HepG2 (cell line): ENCODE data around the gene DHRS11. TPM values are rescaled to one million over a fixed set of nuclear protein-coding genes. Genes with fewer than 3 reads are reported as not detected.

ENCODE experiments used
- ATAC-seq: fragments of 200-7000 bp; cut with Tn5 transposase; 3 replicates; pipeline ENCODE4 v1.9.1; 2020; ENCODE audit warnings: mild to moderate bottlenecking, moderate library complexity
- BruUV-seq: library from RNA; stranded (reverse); fragments of 400-500 nt; replicated peaks from 2 replicates; lab custom pipeline; 2021; lab: Mats Ljungman, UMichigan
- CTCF ChIA-PET: fragments of 300-600 bp; formaldehyde crosslinking; extraction: SDS; loops from one replicate; lab custom pipeline; 2021; ENCODE audit warnings: low total read pairs, inconsistent platforms, low intra/inter-chr PET ratio; lab: Yijun Ruan, JAX
- POLR2A ChIA-PET: fragments of 350-600 bp; sonication (Branson Sonifier 250); formaldehyde crosslinking; loops from one replicate; lab custom pipeline; 2020; ENCODE audit warnings: antibody characterized with exemption, inconsistent platforms; lab: Yijun Ruan, JAX
- DNase-seq: peaks from one replicate; pipeline ENCODE4 v3.0.0-alpha.2; 2015; ENCODE audit warnings: low spot score
- FAIRE-seq: peaks from 3 replicates; lab custom pipeline; 2011; peaks lifted over from hg19 to GRCh38; lab: Jason Lieb, UNC
- H2AFZ ChIP-seq: one replicate; pipeline ENCODE4 v1.6.1; 2011; ENCODE audit warnings: low read length, inconsistent platforms
- H3K27ac ChIP-seq: fragments of 300-600 bp; 3 replicates; pipeline ENCODE4 v1.8.0; 2011; ENCODE audit warnings: mixed run types, mild to moderate bottlenecking, mixed read lengths, low read length, inconsistent platforms; ENCODE audit not compliant: insufficient read depth; ENCODE audit errors: extremely low read length
- H3K27me3 ChIP-seq, 2 experiments: fragments of 200-600 bp in 1 of 2; 2 replicates in 1 of 2; 3 replicates in 1 of 2; pipeline versions ENCODE4 v1.6.0 to v1.8.0; 2011; ENCODE audit warnings: low read length in 2 of 2, mild to moderate bottlenecking in 2 of 2, moderate library complexity in 2 of 2, inconsistent platforms in 1 of 2; ENCODE audit not compliant: insufficient read depth in 2 of 2, control insufficient read depth in 1 of 2
- H3K36me3 ChIP-seq, 2 experiments: fragments of 200-600 bp in 1 of 2; replicated peaks in 1 of 2; 2 replicates in 1 of 2; 3 replicates in 1 of 2; pipeline versions ENCODE4 v1.5.1 to v1.8.0; 2011; ENCODE audit warnings: low read length in 2 of 2, inconsistent platforms in 1 of 2; ENCODE audit not compliant: insufficient read depth in 2 of 2, control insufficient read depth in 1 of 2
- H3K4me1 ChIP-seq: 2 replicates; pipeline ENCODE4 v1.5.1; 2012; ENCODE audit warnings: low read length, inconsistent platforms; ENCODE audit not compliant: insufficient read depth
- H3K4me2 ChIP-seq: 2 replicates; pipeline ENCODE4 v1.6.0; 2011; ENCODE audit warnings: low read depth, low read length, inconsistent platforms
- H3K4me3 ChIP-seq, 3 experiments: fragments of 200-600 bp in 1 of 3; sonication (generic), shearing (Covaris generic) in 1 of 3; replicated peaks in 1 of 3; 2 replicates each; pipeline ENCODE4 v1.5.1; 2011 to 2016; ENCODE audit warnings: low read length in 3 of 3, inconsistent platforms in 2 of 3, low read depth in 2 of 3, mild to moderate bottlenecking in 2 of 3, control low read depth in 1 of 3, mixed read lengths in 1 of 3; ENCODE audit not compliant: insufficient read depth in 1 of 3
- H3K79me2 ChIP-seq: one replicate; pipeline ENCODE4 v1.6.1; 2011; ENCODE audit warnings: low read length, inconsistent platforms; ENCODE audit not compliant: insufficient read depth
- H3K9ac ChIP-seq: 2 replicates; pipeline ENCODE4 v1.6.0; 2011; ENCODE audit warnings: mild to moderate bottlenecking, low read depth, low read length, inconsistent platforms; ENCODE audit not compliant: insufficient read depth
- H3K9me3 ChIP-seq: 2 replicates; pipeline ENCODE4 v1.5.1; 2012; ENCODE audit warnings: mild to moderate bottlenecking, low read length
- H4K20me1 ChIP-seq: 2 replicates; pipeline ENCODE4 v1.6.0; 2011; ENCODE audit warnings: inconsistent platforms, mild to moderate bottlenecking, low read length, moderate library complexity; ENCODE audit not compliant: insufficient read depth
- GLI4 ChIP-seq: sonication (generic); formaldehyde crosslinking; IDR thresholded peaks from 2 replicates; pipeline ENCODE4 v1.5.1; 2020; ENCODE audit warnings: missing genetic modification reagents, mild to moderate bottlenecking, moderate library complexity, borderline replicate concordance
- PHF20 ChIP-seq: sonication (generic); formaldehyde crosslinking; IDR thresholded peaks from 2 replicates; pipeline ENCODE4 v1.5.0; 2020; ENCODE audit warnings: mild to moderate bottlenecking, missing genetic modification reagents
- RBFOX2 ChIP-seq: fragments of 200-400 bp; formaldehyde crosslinking; IDR thresholded peaks from 2 replicates; pipeline ENCODE4 v1.6.1; 2017; ENCODE audit warnings: low read depth, mild to moderate bottlenecking, low read length
- SUZ12 ChIP-seq: fragments of 150-350 bp; IDR thresholded peaks from 2 replicates; pipeline ENCODE4 v1.6.1; 2014; ENCODE audit warnings: low read depth, low read length
- ZNF230 ChIP-seq: sonication (generic); formaldehyde crosslinking; IDR thresholded peaks from 2 replicates; pipeline ENCODE4 v1.4.0; 2020; ENCODE audit warnings: mild to moderate bottlenecking, missing genetic modification reagents
- ZNF430 ChIP-seq: sonication (generic); formaldehyde crosslinking; IDR thresholded peaks from 2 replicates; pipeline ENCODE4 v1.9.0; 2021; ENCODE audit warnings: mild to moderate bottlenecking, missing genetic modification reagents
- WGBS: methylation state at CpG from one replicate; pipeline ENCODE4 v1.1.6; 2017; ENCODE audit warnings: low lambda C conversion rate; 5-methylcytosine and 5-hydroxymethylcytosine counted together
- in situ Hi-C: cut with HindIII; loops from 2 replicates; pipeline ENCODE4 v1.10.0; 2017; ENCODE audit warnings: low pct_unique_long_range_greater_than_20kb; ENCODE audit not compliant: extremely low pct_ligation_motif_present
- intact Hi-C: fragments of 100-400 bp; cut with micrococcal nuclease; formaldehyde crosslinking; loops from one replicate; pipeline ENCODE4 v1.10.0; 2022; ENCODE audit not compliant: unreplicated experiment
- polyA plus RNA-seq, 8 experiments: library from polyadenylated mRNA; depleted of rRNA in 3 of 8; stranded (reverse) in 7 of 8; unstranded in 1 of 8; fragments of >200 nt; fragmentation: Illumina TruSeq in 4 of 8; extraction: Trizol in 4 of 8; gene quantifications; 2 replicates each; pipeline versions ENCODE4 v1.2.1 to v1.2.3, GENCODE V29; 2011 to 2016; ENCODE audit warnings: low read depth in 4 of 8, missing spikeins in 1 of 8, mixed read lengths in 1 of 8; ENCODE audit not compliant: insufficient read depth in 1 of 8
- total RNA-seq, 5 experiments: library from RNA; depleted of rRNA; stranded (reverse); fragments of >200 nt; fragmentation: Illumina TruSeq; extraction: Trizol; gene quantifications; 2 replicates each; pipeline ENCODE4 v1.2.3, GENCODE V29; 2016; ENCODE audit warnings: low read depth in 1 of 5
- TF ChIP-seq, protein P1 (sequence below): sonication (generic); formaldehyde crosslinking; IDR thresholded peaks from 2 replicates; pipeline ENCODE4 v1.8.0; 2022; ENCODE audit warnings: mild to moderate bottlenecking, missing genetic modification reagents

DHRS11 gene
- total and polyA plus RNA-seq, 2 of the 13 experiments (the other 11 are each of a cell fraction or from before 2014, with no cell fraction given), result 28.4 to 41.9 TPM

DNA sequence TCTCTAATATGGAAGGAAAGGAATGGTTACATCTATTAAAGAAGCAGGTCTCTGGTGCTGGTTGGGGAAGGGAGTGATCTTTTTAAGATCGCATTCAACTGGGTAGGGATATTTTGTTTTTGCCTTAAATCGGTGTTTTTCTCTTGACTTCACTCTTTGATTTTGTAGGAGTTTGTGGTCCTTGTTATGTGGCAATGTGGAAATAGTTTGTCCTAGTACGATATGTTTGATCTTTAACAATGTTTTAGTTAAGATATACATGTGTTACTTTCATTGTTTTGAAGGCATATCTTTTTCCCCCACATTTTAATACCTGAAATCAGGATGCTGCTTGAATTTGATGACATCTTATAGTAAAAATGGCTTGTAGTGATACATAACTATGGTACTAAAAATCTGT, 38.2 kb upstream of the DHRS11 start:
- no peak for ATAC-seq
- no peak overlapping the region for H3K27ac ChIP-seq
- DNase-seq, result no peak
- peaks cover 5% of the 10 kb centered on the region for H3K4me1 ChIP-seq
- BruUV-seq, result no TSS peak
- ChIA-PET CTCF (no interaction called here), POLR2A (interaction anchor here (0.9 kb wide), 1 partner anchor 8 kb away, joined by 3 read pairs; no protein-coding TSS in a partner anchor)
- no peaks in the 10 kb centered on the region for H3K27me3 ChIP-seq
- in situ Hi-C loops, result no loop called here
- no peak overlapping the region for H3K4me2 ChIP-seq
- no peak overlapping the region for H2AFZ ChIP-seq
- H3K79me2 ChIP-seq, result peaks cover 73% of the 10 kb centered on the region
- TF ChIP-seq RBFOX2 (0 out of 2 replicates have a peak, but pooled peaks have one; percentile 16), ZNF430 (CRISPR knock-in tag) (no peak), GLI4 (CRISPR knock-in tag) (no peak), ZNF230 (CRISPR knock-in tag) (no peak), SUZ12 (no peak)
- TF ChIP-seq, protein P1, sequence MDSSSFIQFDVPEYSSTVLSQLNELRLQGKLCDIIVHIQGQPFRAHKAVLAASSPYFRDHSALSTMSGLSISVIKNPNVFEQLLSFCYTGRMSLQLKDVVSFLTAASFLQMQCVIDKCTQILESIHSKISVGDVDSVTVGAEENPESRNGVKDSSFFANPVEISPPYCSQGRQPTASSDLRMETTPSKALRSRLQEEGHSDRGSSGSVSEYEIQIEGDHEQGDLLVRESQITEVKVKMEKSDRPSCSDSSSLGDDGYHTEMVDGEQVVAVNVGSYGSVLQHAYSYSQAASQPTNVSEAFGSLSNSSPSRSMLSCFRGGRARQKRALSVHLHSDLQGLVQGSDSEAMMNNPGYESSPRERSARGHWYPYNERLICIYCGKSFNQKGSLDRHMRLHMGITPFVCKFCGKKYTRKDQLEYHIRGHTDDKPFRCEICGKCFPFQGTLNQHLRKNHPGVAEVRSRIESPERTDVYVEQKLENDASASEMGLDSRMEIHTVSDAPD (CRISPR knock-in tag), result no peak
- H3K9ac ChIP-seq, result no peak overlapping the region
- 96% methylated on average over 3 of the region's 3 CpGs for WGBS
- no peaks in the 10 kb centered on the region for H3K9me3 ChIP-seq
- intact Hi-C loops, result no loop called here
- H3K4me3 ChIP-seq, result no peak overlapping the region
- FAIRE-seq, result no peak
- peaks cover 7 to 27% of the 10 kb centered on the region in 2 experiments for H3K36me3 ChIP-seq
- H4K20me1 ChIP-seq, result peaks cover 7% of the 10 kb centered on the region; the same call in 1 of the 2 replicates

DNA sequence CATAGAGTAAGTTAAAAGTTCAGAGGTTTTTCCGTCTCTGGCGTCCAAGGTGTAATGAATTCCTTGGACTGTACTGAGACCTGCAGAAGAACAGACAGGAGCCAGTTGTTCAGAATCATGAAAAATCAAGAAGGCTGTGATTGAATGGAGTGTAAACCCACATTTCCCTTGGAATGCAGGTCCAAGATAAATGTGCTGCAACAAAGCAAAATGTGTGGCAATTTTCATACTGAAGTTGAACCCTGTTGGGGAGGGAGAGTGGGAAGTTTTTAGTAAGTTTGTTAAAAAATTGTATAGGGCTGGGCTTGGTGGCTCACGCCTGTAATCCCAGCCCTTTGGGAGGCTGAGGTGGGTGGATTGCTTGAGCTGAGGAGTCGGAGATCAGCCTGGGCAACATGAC, 25.6 kb upstream of the DHRS11 start:
- DNase-seq (no peak), ATAC-seq (no peak), FAIRE-seq (no peak)
- TF ChIP-seq PHF20, result no peak
- Histone ChIP-seq H3K4me2 (no peak overlapping the region), H3K27ac (no peak overlapping the region), H3K4me3 (no peak overlapping the region), H3K27me3 (no peaks in the 10 kb centered on the region), H3K9ac (no peak overlapping the region), H3K79me2 (peaks cover 6% of the 10 kb centered on the region), H3K36me3 (peaks cover 25 to 69% of the 10 kb centered on the region in 2 experiments), H3K9me3 (no peaks in the 10 kb centered on the region), H3K4me1 (no peaks in the 10 kb centered on the region), H4K20me1 (no peaks in the 10 kb centered on the region), H2AFZ (no peak overlapping the region)
- ChIA-PET POLR2A (interaction anchor here (1.0 kb wide), 1 partner anchor 31 kb away, joined by 3 read pairs; the partner anchor contains the start of genes MYO19 and PIGW), CTCF (no interaction called here)
- in situ Hi-C loops (no loop called here), intact Hi-C loops (no loop called here)
- no TSS peak for BruUV-seq
- 96% methylated on average over 4 of the region's 4 CpGs for WGBS
